ENCODE measurements around the gene GREB1. TPM values are rescaled to one million over a fixed set of nuclear protein-coding genes. Genes with fewer than 3 reads are reported as not detected.

GREB1 gene
- total and polyA plus RNA-seq, 2 of the 13 experiments (the other 11 are each of a cell fraction or from before 2014, with no cell fraction given) = 31.3 to 61.2 TPM

GRCh38 chr2:11535899-11536344, 2.1 kb downstream of the GREB1 start (continued):
- TF ChIP-seq ZNF318 (CRISPR knock-in tag; IDR thresholded peaks at IDR 0.05) (no peak), ZNF546 (CRISPR knock-in tag; conservative IDR thresholded peaks at IDR 0.05) (no peak), ELF1 (CRISPR knock-in tag; IDR thresholded peaks at IDR 0.05) (no peak), MLX (CRISPR knock-in tag; IDR thresholded peaks at IDR 0.05) (no peak), NFYC (CRISPR knock-in tag; IDR thresholded peaks at IDR 0.05) (peak; percentile 64), ZNF816 (CRISPR knock-in tag; IDR thresholded peaks at IDR 0.05; ENCODE audit: borderline replicate concordance) (no peak), ZNF30 (CRISPR knock-in tag; IDR thresholded peaks at IDR 0.05) (no peak), FOXP4 (CRISPR knock-in tag; IDR thresholded peaks at IDR 0.05) (peak; percentile 85), KDM4B (CRISPR knock-in tag; IDR thresholded peaks at IDR 0.05) (no peak; the same call in 1 of the 2 replicates), ZSCAN5A (CRISPR knock-in tag; IDR thresholded peaks at IDR 0.05; ENCODE audit: borderline replicate concordance) (peak; percentile 1; the same call in 1 of the 2 replicates), ZBTB20 (CRISPR knock-in tag; IDR thresholded peaks at IDR 0.05; ENCODE audit: borderline replicate concordance, low read depth) (no peak; the same call in 1 of the 2 replicates), HOXD1 (CRISPR knock-in tag; IDR thresholded peaks at IDR 0.05) (no peak), PAXIP1 (CRISPR knock-in tag; conservative IDR thresholded peaks at IDR 0.05) (peak; percentile 74), KLF6 (CRISPR knock-in tag; IDR thresholded peaks at IDR 0.05) (no peak)

All from HepG2 (cell line).